Stimulated activated CD8-positive, alpha-beta memory T cell treated with anti-CD3 and anti-CD28 coated beads, Interleukin-12 subunit alpha, Interleukin-12 subunit beta, amount 100 ng/mL, for 24 hours (primary cell): ENCODE measurements around the gene ENPEP.
"Not testable (repeated sequence)": the region's sequence is repeated elsewhere in the genome, so short reads cannot be mapped to it uniquely, and the experiment has no call there.

Experiments
- DNase-seq: peaks from one replicate; pipeline ENCODE4 v3.0.0-alpha.2; 2020; ENCODE audit errors: extremely low read depth

Gene ENPEP, protein sequence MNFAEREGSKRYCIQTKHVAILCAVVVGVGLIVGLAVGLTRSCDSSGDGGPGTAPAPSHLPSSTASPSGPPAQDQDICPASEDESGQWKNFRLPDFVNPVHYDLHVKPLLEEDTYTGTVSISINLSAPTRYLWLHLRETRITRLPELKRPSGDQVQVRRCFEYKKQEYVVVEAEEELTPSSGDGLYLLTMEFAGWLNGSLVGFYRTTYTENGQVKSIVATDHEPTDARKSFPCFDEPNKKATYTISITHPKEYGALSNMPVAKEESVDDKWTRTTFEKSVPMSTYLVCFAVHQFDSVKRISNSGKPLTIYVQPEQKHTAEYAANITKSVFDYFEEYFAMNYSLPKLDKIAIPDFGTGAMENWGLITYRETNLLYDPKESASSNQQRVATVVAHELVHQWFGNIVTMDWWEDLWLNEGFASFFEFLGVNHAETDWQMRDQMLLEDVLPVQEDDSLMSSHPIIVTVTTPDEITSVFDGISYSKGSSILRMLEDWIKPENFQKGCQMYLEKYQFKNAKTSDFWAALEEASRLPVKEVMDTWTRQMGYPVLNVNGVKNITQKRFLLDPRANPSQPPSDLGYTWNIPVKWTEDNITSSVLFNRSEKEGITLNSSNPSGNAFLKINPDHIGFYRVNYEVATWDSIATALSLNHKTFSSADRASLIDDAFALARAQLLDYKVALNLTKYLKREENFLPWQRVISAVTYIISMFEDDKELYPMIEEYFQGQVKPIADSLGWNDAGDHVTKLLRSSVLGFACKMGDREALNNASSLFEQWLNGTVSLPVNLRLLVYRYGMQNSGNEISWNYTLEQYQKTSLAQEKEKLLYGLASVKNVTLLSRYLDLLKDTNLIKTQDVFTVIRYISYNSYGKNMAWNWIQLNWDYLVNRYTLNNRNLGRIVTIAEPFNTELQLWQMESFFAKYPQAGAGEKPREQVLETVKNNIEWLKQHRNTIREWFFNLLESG

DNA sequence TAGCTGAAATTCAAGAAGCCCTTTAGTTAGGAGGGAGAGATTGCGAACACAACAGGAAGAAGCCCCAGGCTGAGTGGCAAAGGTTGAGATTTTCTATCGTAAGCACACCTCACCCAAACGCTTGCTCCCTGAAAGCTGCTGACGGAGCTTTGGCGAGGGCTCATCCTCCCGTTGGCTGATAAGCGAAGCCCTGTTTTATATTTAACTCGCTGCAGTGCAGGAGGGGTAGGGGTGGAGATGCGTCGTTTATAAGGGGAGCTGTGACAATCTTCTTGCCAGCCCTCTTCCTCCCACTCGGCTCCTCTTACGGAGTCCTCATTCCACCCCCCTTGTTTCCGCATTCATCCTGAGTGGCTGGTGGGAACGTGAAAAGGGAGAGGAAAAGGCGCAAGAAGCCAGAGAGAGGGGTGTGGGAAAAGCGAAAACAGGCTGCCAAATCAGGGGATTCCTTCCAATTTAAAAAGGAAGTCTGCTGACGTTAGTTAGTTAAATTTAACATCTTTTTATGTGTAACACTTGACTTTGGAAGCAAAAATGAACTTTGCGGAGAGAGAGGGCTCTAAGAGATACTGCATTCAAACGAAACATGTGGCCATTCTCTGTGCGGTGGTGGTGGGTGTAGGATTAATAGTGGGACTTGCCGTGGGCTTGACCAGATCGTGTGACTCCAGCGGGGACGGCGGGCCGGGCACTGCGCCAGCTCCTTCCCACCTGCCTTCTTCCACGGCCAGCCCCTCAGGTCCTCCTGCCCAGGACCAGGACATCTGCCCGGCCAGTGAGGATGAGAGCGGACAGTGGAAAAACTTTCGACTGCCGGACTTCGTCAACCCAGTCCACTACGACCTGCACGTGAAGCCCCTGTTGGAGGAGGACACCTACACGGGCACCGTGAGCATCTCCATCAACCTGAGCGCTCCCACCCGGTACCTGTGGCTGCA, at the start of gene ENPEP:
ENPEP (plus strand) TSS at position 275 of the 938 bp plus-strand sequence; CDS start at position 535, 260 bp downstream.
- DNase-seq: no peak

DNA sequence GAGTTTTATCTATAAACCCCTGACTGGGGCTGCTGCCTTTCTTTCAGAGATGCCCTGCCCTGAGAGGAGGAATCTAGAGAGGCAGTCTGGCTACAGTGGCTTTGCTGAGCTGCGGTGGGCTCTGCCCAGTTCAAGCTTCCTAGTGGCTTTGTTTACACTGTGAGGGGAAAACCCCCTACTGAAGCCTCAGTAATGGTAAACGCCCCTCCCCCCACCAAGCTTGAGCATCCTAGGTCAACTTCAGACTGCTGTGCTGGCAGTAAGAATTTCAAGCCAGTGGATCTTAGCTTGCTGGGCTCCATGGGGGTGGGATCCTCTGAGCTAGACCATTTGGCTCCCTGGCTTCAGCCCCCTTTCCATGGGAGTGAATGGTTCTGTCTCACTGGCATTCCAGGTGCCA, 44.1 kb upstream of the ENPEP start:
- not testable (repeated sequence) for DNase-seq

DNA sequence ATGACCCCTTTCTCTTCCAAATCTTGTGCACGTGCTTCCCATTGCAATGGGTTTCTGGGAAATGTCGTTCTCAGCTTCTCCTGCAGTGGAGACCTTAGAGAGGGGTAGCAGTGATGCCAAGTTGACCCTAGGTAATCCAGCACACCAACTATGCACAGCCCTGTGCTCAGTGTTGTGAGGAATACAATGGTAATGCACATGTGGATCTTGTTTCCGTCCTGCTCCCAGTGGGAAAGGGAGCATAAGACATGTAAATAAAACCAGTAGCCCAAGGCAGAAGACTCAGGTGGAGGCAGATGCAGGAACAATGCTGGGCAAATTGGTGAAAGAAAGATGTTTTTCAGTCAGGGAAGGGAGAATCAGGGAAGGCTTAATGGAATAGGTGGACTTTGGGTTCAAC, 38.7 kb upstream of the ENPEP start:
- not testable (repeated sequence) for DNase-seq

DNA sequence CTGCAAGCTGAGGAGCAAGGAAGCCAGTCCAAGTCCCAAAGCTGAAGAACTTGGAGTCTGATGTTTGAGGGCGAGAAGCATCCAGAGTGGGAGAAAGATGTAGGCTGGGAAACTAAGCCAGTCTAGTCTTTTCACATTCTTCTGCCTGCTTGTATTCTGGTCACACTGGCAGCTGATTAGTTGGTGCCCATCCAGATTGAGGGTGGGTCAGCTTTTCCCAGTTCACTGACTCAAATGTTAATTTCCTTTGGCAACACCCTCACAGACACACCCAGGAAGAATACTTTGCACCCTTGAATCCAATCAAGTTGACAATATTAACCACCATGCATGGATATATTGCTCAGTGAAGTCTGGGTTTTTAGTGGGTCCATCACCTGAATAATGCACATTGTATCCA, 36.7 kb upstream of the ENPEP start:
- DNase-seq: not testable (repeated sequence)

DNA sequence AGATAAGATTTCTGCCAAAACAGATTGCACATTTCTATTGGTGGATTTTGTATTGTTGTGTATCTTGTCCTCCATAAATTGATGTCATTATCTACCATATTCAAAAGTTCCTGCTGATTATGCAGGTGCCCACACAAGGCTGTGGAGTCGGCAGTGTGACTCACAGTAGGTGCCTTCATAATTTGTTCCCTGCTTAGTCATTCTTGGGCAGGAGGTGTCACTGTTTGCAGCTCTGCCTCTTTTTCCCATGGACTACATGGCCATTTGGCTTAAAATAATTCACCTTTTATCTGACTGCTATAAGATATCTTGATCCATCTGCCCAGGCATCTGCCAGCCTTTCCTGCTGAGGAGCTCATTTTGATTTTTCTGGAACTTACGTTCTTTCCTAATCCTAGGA, 33.6 kb upstream of the ENPEP start:
- DNase-seq: no peak

DNA sequence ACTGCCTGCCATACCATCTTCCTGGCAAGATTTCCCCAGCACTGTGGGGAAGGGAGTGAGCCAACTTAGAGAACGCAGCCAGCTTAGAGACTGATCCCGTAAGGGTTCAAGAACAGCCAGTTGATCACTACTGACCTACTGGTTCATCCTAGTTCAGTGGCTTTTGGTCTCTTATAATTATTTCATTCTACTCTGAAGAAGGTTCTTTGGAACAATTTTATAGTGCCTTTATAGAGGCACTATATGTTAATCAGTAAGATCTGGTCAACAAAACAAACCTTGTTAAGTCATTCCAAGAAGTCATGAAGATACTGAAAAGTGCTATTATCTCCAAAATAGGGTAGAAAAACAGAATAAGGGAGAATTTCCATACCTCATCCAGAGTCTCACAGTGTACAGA, 33.2 kb upstream of the ENPEP start:
- no peak for DNase-seq

DNA sequence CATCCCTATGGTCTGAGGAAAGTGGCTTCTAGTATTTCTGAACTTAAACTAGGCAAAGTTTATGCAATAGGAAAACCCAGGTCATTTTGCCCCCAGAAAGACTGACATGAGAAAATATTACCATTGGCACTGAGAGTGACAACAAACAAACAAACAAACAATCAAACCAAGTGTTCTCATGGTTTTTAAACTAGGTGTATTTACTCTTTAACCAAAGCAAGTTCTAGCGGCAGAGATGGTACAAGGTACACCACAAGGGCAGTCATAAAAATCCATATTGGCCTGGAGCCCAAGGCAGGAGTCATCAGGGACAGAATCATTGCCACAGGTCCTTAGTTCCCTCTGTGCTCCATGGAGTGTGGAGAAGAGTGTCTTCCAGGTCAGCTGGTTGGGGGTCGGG, 26.0 kb upstream of the ENPEP start:
- no peak for DNase-seq

DNA sequence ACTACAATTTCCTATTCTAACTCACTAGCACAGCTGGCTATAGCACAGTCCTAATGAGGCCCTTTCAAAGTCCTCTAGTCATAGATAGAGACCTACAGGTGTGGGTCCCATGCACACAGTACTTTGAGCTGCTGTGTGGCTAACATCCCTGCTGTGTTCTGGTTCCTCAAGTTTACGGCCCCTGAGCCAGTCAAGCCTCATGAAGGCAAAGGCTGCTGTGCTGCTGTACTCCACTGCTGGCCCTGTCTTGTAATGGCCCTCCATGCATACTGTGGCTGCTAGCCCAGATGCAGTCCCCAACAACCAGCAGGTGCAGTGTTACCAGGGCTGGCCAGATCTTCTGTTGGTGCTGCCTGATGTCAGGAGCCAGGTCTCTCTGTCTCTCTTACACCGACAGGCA, 23.4 kb upstream of the ENPEP start:
- DNase-seq: no peak

DNA sequence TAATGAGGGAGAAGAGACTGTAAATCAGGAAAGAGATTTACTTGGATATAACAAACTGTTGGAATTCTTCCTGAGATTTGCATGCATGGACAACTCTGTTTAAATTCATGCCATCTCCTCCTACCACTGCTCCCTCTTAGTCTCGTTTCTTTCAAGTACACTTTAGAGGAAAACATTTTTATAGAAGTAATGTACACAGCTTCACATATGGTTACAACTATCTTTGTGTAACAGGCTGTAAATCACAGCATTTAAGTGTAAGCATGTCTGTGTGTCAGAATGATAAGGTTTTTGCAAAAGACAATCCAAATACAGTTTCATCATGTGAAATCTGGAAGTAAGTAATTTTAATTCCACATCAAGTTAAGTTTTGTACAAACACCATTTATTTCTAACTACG, 21.5 kb upstream of the ENPEP start:
- no peak for DNase-seq

DNA sequence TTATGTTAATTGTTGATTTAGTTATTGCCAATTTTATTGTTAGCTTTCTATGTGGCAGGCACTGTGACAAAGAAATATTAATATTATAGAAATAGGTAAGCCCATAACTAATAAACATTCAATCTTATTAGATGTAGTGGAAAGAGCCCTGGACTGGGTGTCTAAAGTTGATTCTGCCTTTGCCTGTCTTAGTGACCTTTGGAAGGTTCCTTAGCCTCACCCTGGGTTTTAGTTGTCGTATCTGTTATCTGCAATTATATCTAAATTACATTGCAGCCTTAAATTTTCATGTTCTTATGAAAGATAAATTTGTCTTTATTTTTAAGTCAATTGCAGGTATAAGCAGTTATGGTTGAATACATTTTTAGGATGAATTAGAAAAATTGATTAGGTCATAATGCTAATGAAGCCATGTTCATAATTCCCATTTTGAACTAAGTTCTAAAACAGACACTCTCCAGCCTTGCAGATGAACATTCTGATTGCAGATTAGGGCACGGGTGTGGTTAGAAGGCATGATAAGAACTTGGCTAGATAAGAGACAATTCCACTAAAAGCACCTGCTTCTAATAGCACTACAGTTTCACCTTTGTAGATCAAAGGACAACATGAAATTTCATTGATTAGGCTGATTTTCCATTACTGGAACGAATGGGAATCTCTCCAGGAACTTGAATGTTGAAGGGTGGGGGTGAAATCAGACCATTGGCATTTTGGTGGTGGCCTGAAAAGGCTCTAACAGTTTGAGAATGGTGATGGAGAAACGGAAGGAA, 17.3 kb upstream of the ENPEP start:
- no peak for DNase-seq

DNA sequence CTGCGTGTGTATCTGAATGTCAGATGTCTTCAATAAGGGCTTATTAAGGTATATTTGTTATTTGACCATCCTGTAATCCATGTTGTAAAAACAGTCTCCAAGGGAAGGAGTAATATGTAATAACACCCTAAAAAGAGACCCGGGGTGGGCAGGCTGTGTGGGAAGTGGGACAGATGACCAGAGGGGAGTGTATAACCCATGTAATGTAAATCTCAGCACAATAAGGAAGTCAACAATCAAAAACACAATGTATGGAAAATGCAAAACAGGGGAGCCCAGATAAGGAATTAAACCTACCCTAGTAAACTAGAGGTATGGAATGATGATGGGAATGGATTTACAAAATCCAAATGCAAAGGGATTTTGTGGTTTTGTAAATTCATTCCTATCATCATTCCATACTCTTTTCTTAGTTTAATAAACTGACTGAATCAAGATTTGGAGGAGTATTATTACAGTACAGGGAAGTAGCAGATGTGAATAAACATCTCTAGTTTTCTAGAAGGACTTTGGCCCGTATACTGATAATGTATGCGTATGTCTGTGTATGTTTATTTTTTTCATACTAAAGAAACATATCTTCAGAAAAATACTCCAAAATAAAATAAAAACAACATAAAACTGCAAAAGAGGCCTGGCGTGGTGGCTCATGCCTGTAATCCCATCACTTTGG, 15.7 kb upstream of the ENPEP start:
- DNase-seq: no peak

DNA sequence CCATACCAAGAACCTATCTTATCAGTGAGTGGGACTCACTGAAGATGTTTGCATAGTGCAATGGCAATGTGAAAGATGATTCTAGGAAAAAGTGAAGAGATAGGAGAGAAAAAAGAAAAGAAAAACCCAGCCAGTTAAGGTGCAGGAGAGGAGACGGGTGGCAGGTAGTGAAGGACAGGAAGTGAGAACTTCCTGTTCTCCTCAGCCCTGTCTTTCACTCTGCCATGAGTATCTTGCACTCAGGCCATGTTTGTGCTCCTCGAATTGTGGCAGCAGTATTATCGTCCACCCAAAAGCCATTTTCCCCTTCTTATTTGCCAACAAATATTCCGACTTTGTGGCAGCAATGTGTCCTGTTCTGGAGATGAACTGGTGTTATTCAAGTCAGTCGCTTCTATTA, 8.6 kb upstream of the ENPEP start:
- no peak for DNase-seq

DNA sequence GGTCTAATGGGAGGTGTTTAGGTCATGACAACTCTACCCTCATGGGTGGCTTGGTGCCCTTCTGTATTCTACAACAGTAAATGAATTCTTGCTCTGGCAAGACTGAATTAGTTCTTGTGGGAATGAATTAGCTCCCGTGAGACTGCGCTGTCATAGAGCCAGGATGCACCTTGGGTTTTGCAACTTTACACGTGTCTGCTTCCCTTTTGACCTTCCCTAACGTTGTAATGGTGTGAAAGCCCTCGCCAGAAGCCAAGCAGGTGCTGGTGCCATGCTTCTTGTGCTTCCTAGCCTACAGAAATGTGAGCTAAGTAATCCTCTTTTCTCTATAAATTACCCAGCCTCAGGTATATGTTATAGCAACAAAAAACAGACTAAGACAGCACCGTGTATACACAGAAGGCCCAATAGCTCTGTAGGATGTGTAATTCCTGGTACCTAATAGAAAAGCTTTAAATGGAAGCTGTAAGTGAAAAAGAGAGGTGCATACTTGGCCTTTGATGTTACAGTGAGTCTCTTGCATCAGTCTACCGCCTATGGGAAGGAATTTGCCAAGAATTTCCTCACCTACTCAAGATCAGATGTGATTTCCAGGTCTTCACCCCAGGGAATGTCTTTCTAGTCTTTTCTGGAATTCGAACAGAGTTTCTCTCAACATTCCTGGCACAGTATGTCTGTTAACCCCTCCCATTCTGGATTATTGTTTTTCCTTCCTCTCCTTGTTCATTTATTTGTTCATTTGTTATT, 3.2 kb upstream of the ENPEP start:
- DNase-seq: no peak

DNA sequence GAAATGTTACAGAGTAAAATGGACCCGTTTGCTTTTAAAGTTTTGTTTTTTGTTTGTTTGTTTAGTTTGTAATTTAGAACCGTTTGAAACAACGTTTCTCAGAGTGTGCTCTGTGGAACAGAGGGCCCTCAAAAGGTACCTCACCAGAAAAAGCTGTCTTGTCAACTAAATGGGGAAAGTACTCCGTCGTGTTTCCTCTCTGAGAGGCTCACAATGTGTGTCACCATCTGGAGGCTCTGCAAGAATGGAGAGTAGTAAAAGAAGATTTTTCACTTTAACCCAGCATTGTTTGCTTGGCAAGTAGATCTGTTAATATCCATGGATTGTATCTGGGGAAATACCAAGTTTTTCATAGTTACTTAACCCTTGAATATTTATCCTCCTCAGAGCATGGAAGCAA, 1.5 kb upstream of the ENPEP start:
- DNase-seq: no peak

DNA sequence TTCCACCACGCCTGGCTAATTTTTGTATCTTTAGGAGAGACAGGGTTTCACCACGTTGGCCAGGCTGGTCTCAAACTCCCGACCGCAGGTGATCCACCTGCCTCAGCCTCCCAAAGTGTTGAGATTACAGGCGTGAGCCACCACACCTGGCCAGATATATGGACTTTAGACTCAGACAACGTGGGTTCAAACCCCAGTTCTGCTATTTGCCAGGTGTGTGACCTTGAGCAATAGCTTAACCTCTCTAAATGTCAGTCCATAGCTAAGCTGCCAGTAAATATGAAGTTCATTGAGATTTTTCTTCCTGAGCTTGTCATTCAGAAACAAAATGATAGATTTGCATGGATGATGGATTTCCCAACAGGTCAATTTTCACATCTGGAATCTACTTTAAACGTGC, 875 bp upstream of the ENPEP start:
- not testable (repeated sequence) for DNase-seq

DNA sequence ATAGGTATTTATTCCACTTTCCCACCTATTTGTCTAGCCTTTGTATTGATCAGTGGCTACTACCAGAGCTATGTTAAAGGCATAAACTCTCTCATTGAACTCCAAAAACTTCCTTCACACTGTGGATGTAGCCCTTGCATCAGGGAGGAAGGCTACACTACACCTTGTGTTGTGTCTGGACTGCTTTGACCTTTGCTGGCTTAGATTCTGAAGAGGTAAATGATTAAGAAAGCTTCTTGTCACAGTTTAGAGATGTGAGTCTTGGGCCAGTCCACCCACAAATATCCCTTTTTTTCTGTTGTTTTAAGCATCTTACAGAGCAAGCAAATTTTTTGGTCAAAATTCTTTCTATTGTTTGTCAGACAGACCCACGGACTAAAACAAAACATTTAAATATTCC, 1.9 kb downstream of the ENPEP start:
- no peak for DNase-seq

DNA sequence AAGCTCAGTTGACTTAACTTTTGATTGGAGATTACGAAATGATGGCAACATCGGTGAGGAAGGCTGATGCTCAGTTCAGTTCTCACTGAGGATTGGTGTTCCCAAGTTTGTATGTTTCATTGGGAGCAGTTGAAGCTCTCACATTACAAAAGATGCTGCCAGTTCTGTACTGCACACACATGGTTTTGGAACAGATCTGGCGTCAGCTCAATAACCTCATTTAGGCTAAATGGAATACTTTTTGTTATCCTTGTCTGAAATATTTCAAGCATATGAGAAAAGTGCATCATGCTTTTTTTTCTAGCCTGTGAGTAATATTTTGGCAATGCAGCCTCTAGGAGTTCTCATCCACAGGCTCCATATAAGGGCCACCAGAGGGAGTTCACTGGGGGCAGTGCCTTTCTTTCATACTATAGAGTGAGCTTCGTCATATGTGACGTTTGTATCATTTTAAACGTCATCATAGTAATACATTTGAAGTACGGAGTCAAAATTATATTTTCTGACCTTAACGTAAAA, 4.1 kb downstream of the ENPEP start:
- DNase-seq: no peak

DNA sequence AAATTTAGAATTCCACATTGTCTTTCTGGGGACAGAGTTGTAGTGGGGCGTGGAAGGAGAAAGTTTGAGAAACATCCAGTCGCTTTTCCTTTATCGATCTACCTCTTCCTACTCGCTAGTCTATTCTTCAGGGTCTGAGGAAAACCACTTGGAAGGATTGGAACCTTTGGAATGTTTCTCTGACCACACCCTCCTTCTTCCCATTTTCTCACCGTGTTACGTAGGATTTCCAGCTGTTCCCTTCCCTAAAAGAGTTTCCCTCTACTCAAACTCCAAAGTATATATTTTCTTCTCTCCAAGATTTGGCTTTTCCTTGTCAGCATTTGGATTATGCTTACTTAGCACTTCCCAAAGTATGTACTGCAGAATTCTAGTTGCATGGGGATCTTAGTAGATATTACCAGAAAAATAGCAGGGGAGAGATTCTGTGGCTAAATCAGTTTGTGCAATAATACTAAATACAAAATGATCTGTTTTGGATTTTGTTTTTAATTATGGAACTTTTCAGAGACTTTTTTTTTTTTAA, 4.9 kb downstream of the ENPEP start:
- DNase-seq: no peak

DNA sequence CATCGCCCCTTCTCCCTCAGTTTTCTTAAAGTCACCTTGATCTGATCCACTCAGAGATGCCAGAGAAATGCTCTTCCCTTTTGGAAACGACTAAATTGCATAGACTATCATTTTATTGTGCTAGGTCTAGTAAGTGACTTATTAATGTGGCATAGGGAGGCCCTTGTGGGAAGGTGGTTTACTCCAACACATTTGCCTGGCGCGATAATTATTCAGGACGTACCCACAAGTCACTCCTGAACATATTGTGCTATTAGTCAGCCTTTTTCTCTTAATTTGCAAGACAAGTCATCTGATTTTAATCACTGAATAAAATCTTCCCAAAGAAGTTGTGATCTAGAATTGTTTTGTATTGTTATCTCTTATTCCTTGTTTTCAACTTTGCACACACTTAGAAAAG, 7.6 kb downstream of the ENPEP start:
- no peak for DNase-seq
